ENCODE results near the gene SERPINA10.

DNA sequence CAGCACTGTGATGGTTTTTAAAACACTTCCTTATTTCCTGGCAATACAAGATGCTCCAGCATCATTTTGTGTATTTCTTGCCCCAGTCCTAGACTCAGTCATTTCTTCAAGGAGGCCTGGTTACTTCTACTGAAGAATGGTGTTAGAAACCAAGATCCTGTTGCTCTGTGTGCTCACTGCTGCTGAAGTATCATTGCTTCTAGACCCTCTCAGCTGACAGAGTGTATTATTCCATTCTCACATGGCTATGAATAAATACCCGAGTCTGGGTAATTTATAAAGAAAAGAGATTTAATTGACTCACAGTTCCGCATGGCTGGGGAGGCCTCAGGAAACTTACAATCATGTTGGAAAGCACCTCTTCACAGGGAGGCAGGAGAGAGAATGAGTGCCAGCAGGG lies 45.0 kb upstream of the SERPINA10 start:
- TF ChIP-seq, protein P1, sequence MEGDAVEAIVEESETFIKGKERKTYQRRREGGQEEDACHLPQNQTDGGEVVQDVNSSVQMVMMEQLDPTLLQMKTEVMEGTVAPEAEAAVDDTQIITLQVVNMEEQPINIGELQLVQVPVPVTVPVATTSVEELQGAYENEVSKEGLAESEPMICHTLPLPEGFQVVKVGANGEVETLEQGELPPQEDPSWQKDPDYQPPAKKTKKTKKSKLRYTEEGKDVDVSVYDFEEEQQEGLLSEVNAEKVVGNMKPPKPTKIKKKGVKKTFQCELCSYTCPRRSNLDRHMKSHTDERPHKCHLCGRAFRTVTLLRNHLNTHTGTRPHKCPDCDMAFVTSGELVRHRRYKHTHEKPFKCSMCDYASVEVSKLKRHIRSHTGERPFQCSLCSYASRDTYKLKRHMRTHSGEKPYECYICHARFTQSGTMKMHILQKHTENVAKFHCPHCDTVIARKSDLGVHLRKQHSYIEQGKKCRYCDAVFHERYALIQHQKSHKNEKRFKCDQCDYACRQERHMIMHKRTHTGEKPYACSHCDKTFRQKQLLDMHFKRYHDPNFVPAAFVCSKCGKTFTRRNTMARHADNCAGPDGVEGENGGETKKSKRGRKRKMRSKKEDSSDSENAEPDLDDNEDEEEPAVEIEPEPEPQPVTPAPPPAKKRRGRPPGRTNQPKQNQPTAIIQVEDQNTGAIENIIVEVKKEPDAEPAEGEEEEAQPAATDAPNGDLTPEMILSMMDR (conservative IDR thresholded peaks at IDR 0.05) = no peak
- no peak for TF ChIP-seq ZFX (IDR thresholded peaks at IDR 0.05)

All from C4-2B (cell line).